ENCODE measurements around the gene NDUFB3. TPM values are rescaled to one million over a fixed set of nuclear protein-coding genes. Genes with fewer than 3 reads are reported as not detected.

The NDUFB3 gene
- total RNA-seq, 1 donor from 2014 or later = 92.2 TPM

DNA sequence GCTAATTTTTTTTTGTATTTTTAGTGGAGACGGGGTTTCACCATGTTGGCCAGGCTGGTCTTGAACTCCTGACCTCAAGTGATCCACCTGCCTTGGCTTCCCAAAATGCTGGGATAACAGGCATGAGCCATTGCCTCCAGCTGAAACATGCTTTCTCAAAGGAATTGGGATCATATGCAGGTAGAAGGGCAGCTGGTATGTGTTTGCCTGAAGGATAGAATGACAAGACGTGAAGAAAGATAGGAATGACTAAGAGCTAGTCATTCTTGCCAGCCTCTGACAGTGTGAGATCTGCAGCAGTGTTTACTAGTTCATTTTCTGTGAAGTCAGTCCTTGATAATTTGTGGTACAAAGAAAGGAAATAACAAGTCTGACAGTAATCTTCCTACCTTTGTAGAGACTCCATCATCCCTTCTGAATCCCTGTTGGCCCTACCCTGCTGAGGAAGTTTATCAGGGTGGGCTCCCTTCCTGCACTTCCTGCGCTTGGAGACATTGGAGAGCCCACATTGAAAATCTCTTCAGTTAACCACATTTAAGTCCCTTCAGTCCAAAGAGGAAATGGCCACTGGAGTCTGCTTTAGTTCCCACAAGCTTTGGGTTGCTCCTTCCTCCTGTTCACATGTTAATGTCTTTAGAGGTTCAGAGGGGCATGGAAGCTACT, 58.9 kb downstream of the NDUFB3 start:
- DNase-seq = peak; percentile 95

GRCh38 chr2:201132518-201132917, 60.7 kb downstream of the NDUFB3 start:
- DNase-seq = peak; percentile 55

Other genes starting within 250 kb of the NDUFB3 start
- gene CLK1, start 207.3 kb upstream of the NDUFB3 start, total RNA-seq = 75.5 and 84.7 TPM in 2 replicates
- gene PPIL3, start 182.9 kb upstream of the NDUFB3 start, total RNA-seq = 18.9 and 20.6 TPM in 2 replicates
- 10.9 and 17.5 TPM in 2 replicates for gene NIF3L1, start 182.6 kb upstream of the NDUFB3 start, total RNA-seq
- gene ORC2, start 108.3 kb upstream of the NDUFB3 start, total RNA-seq = 19.7 and 25.5 TPM in 2 replicates
- 13.6 and 14.2 TPM in 2 replicates for gene HYCC2, start 330 bp upstream of the NDUFB3 start, total RNA-seq
- 174 and 316 TPM in 2 replicates for gene CFLAR, start 44.2 kb downstream of the NDUFB3 start, total RNA-seq
- 68.7 and 94.8 TPM in 2 replicates for gene CASP10, start 111.1 kb downstream of the NDUFB3 start, total RNA-seq
- 14.8 and 16.5 TPM in 2 replicates for gene CASP8, start 188.5 kb downstream of the NDUFB3 start, total RNA-seq